Measurements from ENCODE around the gene PDHX.

PDHX gene

DNA sequence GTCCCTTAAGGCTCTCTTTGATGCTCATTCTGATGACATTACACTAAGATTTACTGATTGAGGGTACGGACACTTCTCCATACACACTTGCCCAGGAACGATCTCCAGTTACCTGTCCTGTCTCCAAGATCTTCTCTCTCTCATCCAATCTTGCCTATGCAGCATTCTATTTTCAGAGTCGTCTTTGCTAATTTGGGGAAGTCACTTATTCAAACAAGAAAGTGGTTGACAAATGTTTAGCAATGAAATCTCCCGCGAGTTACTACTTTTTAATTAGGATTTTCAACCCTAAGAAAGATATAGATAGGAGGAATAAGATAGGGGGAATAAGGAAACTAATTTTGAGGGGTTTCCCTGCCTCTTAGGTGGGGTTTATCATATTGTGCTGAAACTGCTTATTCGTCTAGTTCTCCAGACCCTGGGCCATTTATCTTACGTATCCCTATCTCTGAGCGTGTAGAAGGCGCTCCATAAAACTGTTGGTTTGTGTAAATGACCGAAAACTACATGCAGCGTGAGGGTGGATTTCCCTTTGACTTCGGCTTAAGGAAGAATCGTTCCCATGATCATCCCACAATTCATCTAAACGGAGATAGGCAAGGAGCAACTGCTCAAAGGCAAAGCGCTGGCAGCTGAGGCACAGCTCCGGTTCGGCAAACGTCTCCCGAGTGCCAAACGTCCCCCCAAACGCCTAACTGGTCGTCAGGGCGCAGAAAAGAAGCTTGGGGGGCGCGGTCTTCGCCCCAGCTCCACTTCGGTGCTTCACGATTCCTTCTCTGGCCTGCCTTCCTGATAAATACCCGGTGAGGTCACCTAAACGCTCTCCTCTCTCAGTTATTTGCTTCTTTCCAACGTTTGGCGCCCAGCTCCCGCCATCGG lies 1.0 kb upstream of the PDHX start:
- H3K36me3 ChIP-seq (ENCODE audit: control insufficient read depth, insufficient read depth, low read length) = no peaks in the 10 kb centered on the region
- peak overlapping the region; percentile 4 for H3K9ac ChIP-seq
- H3K4me3 ChIP-seq (ENCODE audit: low read depth, low read length) = peak overlapping the region; percentile 77
- peaks cover 36% of the 10 kb centered on the region for H3K79me2 ChIP-seq
- no peak for TF ChIP-seq CTCF (IDR thresholded peaks at IDR 0.05)
- H3K4me1 ChIP-seq = peaks cover 6% of the 10 kb centered on the region
- peak overlapping the region; percentile 93 for H2AFZ ChIP-seq
- H3K27me3 ChIP-seq (ENCODE audit: control insufficient read depth, insufficient read depth, low read length) = no peaks in the 10 kb centered on the region
- H3K27ac ChIP-seq = peak overlapping the region; percentile 88
- peak overlapping the region; percentile 82 for H3K4me2 ChIP-seq (ENCODE audit: low read length)
- no peaks in the 10 kb centered on the region for H3K9me3 ChIP-seq (ENCODE audit: control insufficient read depth, low read length)

- peak overlapping the region; percentile 83 for H3K4me2 ChIP-seq (ENCODE audit: low read length)
- H3K4me1 ChIP-seq = peaks cover 6% of the 10 kb centered on the region
- peak overlapping the region; percentile 61 for H3K9ac ChIP-seq
- peak overlapping the region; percentile 77 for H3K4me3 ChIP-seq (ENCODE audit: low read depth, low read length)
- no peak for TF ChIP-seq CTCF (IDR thresholded peaks at IDR 0.05)
- H2AFZ ChIP-seq = peak overlapping the region; percentile 93
- no peaks in the 10 kb centered on the region for H3K9me3 ChIP-seq (ENCODE audit: control insufficient read depth, low read length)
- peaks cover 39% of the 10 kb centered on the region for H3K79me2 ChIP-seq
- no peaks in the 10 kb centered on the region for H3K36me3 ChIP-seq (ENCODE audit: control insufficient read depth, insufficient read depth, low read length)
- H3K27ac ChIP-seq = peak overlapping the region; percentile 88
- no peaks in the 10 kb centered on the region for H3K27me3 ChIP-seq (ENCODE audit: control insufficient read depth, insufficient read depth, low read length)
These were observed 689 bp downstream of the PDHX start for GRCh38 chr11:34916843-34917770.

- no peak overlapping the region for H3K9ac ChIP-seq
- no peak overlapping the region for H2AFZ ChIP-seq
- no peak overlapping the region for H3K4me3 ChIP-seq (ENCODE audit: low read depth, low read length)
- H3K27ac ChIP-seq = no peak overlapping the region
- H3K4me2 ChIP-seq (ENCODE audit: low read length) = no peak overlapping the region
- TF ChIP-seq CTCF (IDR thresholded peaks at IDR 0.05) = no peak
- H3K27me3 ChIP-seq (ENCODE audit: control insufficient read depth, insufficient read depth, low read length) = no peaks in the 10 kb centered on the region
- H3K79me2 ChIP-seq = peaks cover 32% of the 10 kb centered on the region
- H3K9me3 ChIP-seq (ENCODE audit: control insufficient read depth, low read length) = no peaks in the 10 kb centered on the region
- H3K36me3 ChIP-seq (ENCODE audit: control insufficient read depth, insufficient read depth, low read length) = no peaks in the 10 kb centered on the region
- peaks cover 6% of the 10 kb centered on the region for H3K4me1 ChIP-seq
These were observed 4.7 kb downstream of the PDHX start for GRCh38 chr11:34921156-34921555.

DNA sequence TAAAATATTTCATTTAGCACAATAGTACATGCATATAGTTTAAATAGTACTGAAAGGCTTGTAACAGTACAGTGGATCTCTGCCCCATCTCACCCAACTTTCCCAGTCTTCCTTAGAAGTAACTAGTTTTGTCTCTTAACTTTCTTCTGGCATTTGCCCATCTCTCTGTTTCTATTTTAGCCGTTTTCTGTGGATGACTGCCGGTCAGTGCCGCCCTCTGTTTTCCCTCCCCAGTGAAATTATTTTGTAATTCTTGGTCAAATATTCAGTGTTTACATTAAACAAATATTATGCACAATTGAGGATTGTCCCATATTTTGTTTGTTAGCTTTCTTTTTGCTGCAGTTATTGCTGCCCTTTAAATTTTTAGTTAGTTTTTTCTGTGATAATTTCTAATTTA lies 8.3 kb downstream of the PDHX start:
- no peak overlapping the region for H2AFZ ChIP-seq
- H3K4me1 ChIP-seq = peaks cover 6% of the 10 kb centered on the region
- no peak overlapping the region for H3K4me3 ChIP-seq (ENCODE audit: low read depth, low read length)
- H3K36me3 ChIP-seq (ENCODE audit: control insufficient read depth, insufficient read depth, low read length) = no peaks in the 10 kb centered on the region
- TF ChIP-seq CTCF (IDR thresholded peaks at IDR 0.05) = no peak
- no peak overlapping the region for H3K27ac ChIP-seq
- H3K27me3 ChIP-seq (ENCODE audit: control insufficient read depth, insufficient read depth, low read length) = no peaks in the 10 kb centered on the region
- no peak overlapping the region for H3K4me2 ChIP-seq (ENCODE audit: low read length)
- no peak overlapping the region for H3K9ac ChIP-seq
- H3K9me3 ChIP-seq (ENCODE audit: control insufficient read depth, low read length) = no peaks in the 10 kb centered on the region
- H3K79me2 ChIP-seq = peaks cover 21% of the 10 kb centered on the region
